GM21390 (cell line): Measurements from ENCODE around the gene DOCK2.
"Not testable (repeated sequence)": the region's sequence is repeated elsewhere in the genome, so short reads cannot be mapped to it uniquely, and the experiment has no call there.

ENCODE experiments used
- ATAC-seq: cut with Tn5 transposase; IDR thresholded peaks from one replicate; pipeline ENCODE4 v1.9.1; 2021; ENCODE audit not compliant: unreplicated experiment

Gene DOCK2

GRCh38 chr5:169923988-169924387 lies 286.9 kb downstream of the DOCK2 start:
- ATAC-seq = no peak

- ATAC-seq = no peak
Measured at GRCh38 chr5:169933127-169933526, 296.1 kb downstream of the DOCK2 start.

- no peak for ATAC-seq
Measured at GRCh38 chr5:169933616-169934015, 296.5 kb downstream of the DOCK2 start.

GRCh38 chr5:169934990-169935389 lies 297.9 kb downstream of the DOCK2 start:
- no peak for ATAC-seq

GRCh38 chr5:169935762-169936161 lies 298.7 kb downstream of the DOCK2 start:
- no peak for ATAC-seq

GRCh38 chr5:169938439-169938838 lies 301.4 kb downstream of the DOCK2 start:
- ATAC-seq = no peak

GRCh38 chr5:169939731-169940130 lies 302.7 kb downstream of the DOCK2 start:
- no peak for ATAC-seq

GRCh38 chr5:169941542-169941941 lies 304.5 kb downstream of the DOCK2 start:
- no peak for ATAC-seq

- no peak for ATAC-seq
Measured at GRCh38 chr5:169942181-169942580, 305.1 kb downstream of the DOCK2 start.

- ATAC-seq = no peak
Measured at GRCh38 chr5:169943026-169943425, 306.0 kb downstream of the DOCK2 start.

- no peak for ATAC-seq
Measured at GRCh38 chr5:169944115-169944514, 307.0 kb downstream of the DOCK2 start.

GRCh38 chr5:169944922-169945680 lies 308.0 kb downstream of the DOCK2 start:
- ATAC-seq = peak; percentile 49

GRCh38 chr5:169945831-169946261 lies 308.8 kb downstream of the DOCK2 start:
- no peak for ATAC-seq

- ATAC-seq = no peak
Measured at GRCh38 chr5:169946743-169947295, 309.7 kb downstream of the DOCK2 start.

- ATAC-seq = no peak
Measured at GRCh38 chr5:169950333-169950732, 313.3 kb downstream of the DOCK2 start.

- ATAC-seq = not testable (repeated sequence)
Measured at GRCh38 chr5:169953196-169953595, 316.1 kb downstream of the DOCK2 start.

GRCh38 chr5:169954786-169955185 lies 317.7 kb downstream of the DOCK2 start:
- no peak for ATAC-seq

- no peak for ATAC-seq
Measured at GRCh38 chr5:169956126-169956525, 319.1 kb downstream of the DOCK2 start.

- ATAC-seq = no peak
Measured at GRCh38 chr5:169956756-169957155, 319.7 kb downstream of the DOCK2 start.

GRCh38 chr5:169958278-169958677 lies 321.2 kb downstream of the DOCK2 start:
- no peak for ATAC-seq

GRCh38 chr5:169960659-169961058 lies 323.6 kb downstream of the DOCK2 start:
- ATAC-seq = no peak

- ATAC-seq = no peak
Measured at GRCh38 chr5:169964246-169964645, 327.2 kb downstream of the DOCK2 start.

- peak; percentile 57 for ATAC-seq
Measured at GRCh38 chr5:169970339-169970738, 333.3 kb downstream of the DOCK2 start.
